ENCODE results near the gene QSOX1.

The QSOX1 gene

GRCh38 chr1:180183426-180183825, 28.8 kb downstream of the QSOX1 start:
- TF ChIP-seq, protein P1, sequence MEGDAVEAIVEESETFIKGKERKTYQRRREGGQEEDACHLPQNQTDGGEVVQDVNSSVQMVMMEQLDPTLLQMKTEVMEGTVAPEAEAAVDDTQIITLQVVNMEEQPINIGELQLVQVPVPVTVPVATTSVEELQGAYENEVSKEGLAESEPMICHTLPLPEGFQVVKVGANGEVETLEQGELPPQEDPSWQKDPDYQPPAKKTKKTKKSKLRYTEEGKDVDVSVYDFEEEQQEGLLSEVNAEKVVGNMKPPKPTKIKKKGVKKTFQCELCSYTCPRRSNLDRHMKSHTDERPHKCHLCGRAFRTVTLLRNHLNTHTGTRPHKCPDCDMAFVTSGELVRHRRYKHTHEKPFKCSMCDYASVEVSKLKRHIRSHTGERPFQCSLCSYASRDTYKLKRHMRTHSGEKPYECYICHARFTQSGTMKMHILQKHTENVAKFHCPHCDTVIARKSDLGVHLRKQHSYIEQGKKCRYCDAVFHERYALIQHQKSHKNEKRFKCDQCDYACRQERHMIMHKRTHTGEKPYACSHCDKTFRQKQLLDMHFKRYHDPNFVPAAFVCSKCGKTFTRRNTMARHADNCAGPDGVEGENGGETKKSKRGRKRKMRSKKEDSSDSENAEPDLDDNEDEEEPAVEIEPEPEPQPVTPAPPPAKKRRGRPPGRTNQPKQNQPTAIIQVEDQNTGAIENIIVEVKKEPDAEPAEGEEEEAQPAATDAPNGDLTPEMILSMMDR (conservative IDR thresholded peaks at IDR 0.05; ENCODE audit: low read length) = no peak
- H3K4me3 ChIP-seq (ENCODE audit: low read length) = no peak overlapping the region
- DNase-seq (ENCODE audit: low read depth) = no peak

DNA sequence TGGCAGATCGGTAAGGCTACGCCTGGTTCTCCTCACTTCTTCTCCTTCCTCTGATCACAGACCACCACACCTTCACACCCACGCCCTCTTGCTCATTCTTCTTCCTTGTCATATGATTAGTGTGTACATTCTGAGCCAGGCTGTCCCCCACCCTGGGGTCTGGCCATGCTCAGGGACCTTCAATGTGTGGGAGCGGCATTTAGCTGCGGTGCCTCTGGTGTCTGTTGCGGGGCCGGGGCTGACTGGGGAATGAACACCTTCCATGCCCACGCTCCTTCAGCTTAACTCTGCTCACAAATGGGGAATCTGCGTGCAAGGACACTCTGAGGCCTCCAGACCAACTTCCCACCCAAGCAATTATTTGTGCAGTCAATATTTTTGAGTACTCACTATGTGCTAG, 29.4 kb downstream of the QSOX1 start:
- DNase-seq (ENCODE audit: low read depth) = no peak
- TF ChIP-seq, protein P1 (conservative IDR thresholded peaks at IDR 0.05; ENCODE audit: low read length) = no peak
- H3K4me3 ChIP-seq (ENCODE audit: low read length) = no peak overlapping the region

DNA sequence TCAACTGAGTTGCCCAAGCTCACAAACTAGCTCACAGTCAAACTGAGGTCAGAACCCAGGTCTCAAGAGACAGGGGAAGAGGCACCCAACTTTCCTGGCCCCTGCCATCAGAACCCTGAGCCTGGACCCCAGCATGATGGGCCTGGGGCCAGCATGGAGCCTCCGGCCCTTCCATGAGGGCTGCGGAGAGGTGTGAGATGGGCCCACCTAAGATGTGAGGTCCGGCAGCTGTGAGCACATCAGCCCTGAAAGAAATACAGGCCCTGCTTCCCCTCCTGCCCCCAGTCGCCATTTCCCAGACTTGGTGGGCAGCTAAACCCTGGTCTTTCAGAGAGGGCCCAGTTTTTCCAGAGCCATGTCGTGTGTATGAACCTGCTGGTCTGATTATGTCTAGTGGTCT, 30.6 kb downstream of the QSOX1 start:
- TF ChIP-seq, protein P1 (conservative IDR thresholded peaks at IDR 0.05; ENCODE audit: low read length) = no peak
- H3K4me3 ChIP-seq (ENCODE audit: low read length) = no peak overlapping the region
- DNase-seq (ENCODE audit: low read depth) = no peak

- DNase-seq (ENCODE audit: low read depth) = no peak
- TF ChIP-seq, protein P1 (conservative IDR thresholded peaks at IDR 0.05; ENCODE audit: low read length) = no peak
- no peak overlapping the region for H3K4me3 ChIP-seq (ENCODE audit: low read length)
Observed at GRCh38 chr1:180185971-180186645, 31.4 kb downstream of the QSOX1 start.

- DNase-seq (ENCODE audit: low read depth) = no peak
- H3K4me3 ChIP-seq (ENCODE audit: low read length) = no peak overlapping the region
- TF ChIP-seq, protein P1 (conservative IDR thresholded peaks at IDR 0.05; ENCODE audit: low read length) = no peak
Observed at GRCh38 chr1:180186831-180187230, 32.2 kb downstream of the QSOX1 start.

GRCh38 chr1:180187626-180188025, 33.0 kb downstream of the QSOX1 start:
- TF ChIP-seq, protein P1 (conservative IDR thresholded peaks at IDR 0.05; ENCODE audit: low read length) = no peak
- DNase-seq (ENCODE audit: low read depth) = no peak
- no peak overlapping the region for H3K4me3 ChIP-seq (ENCODE audit: low read length)

- TF ChIP-seq, protein P1 (conservative IDR thresholded peaks at IDR 0.05; ENCODE audit: low read length) = peak; percentile 75
- DNase-seq (ENCODE audit: low read depth) = peak; percentile 45
- H3K4me3 ChIP-seq (ENCODE audit: low read length) = no peak overlapping the region
Observed at GRCh38 chr1:180188091-180188506, 33.4 kb downstream of the QSOX1 start.

Data from AG10803 (cell line).